Measurements from ENCODE around the gene FAM43A.

FAM43A gene

DNA sequence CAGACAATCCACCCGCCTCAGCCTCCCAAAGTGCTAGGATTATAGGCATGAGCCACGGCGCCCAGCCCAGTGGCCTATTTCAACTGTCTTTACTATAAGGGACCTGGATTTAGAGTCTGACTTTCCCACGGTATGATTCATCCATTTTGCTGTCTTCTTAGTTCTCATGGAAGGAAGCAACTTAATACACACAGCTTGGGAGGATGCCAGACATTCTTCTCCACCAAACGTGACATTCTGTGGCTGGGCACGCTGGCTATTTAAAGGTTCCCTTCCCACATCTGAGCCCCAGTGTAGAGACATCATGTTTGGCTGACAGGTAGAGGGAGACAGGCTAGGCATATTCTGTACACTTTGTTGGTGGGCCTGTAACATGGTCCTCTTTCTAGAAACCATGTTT is 26.2 kb downstream of the FAM43A start:
- no peak for FAIRE-seq

DNA sequence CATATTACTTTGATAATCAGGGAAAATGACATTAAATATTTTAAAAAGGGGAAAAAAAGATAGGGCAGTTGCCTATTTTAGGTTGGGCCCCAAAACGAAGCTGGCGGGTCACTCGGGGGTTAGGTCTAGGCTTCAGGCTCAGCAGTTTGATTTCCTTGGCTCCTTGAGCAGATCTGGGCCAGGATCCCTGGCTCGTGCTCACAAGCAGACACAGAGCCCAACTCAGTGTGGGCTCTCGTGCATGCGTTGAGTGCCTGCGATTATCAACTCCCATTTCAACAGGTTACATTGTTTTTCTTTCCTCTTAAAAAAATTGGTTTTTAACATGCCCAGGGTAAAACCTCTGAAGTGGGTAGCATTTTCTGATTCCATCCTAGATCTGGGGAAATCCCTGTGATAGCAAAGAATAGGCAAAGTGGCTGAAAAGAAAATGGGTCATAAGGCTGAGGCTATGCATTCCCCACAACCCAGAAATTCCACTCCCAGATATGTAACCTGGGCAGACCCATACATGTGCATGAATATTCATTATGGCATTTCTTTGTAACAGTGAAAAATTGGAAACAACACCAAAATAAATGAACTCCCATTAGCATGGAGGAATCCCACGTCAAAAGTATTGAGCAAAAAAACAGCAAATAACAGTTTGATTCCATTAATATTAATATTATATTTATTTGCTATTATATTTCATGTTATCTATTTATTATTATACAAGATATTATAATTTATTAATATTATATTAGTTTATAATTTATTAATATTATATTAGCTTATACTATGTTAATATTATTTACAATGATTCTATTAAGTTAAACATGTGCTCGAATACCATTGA is 27.8 kb downstream of the FAM43A start:
- no peak for FAIRE-seq

DNA sequence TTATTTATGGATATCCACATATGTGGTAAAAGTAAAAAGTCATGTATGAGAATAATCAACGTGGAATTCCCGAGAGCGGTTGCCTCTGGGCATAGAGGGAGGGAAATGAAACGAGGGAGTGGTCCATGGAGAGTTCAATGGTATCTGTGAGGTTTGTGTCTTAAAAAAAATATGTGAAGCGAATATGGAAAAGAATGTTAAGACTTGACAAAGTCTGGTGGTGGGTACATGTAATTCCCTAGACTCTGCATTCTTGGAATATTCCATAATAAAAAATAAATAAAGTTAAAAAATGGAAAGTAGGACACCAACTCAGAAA is 28.4 kb downstream of the FAM43A start:
- FAIRE-seq: no peak

DNA sequence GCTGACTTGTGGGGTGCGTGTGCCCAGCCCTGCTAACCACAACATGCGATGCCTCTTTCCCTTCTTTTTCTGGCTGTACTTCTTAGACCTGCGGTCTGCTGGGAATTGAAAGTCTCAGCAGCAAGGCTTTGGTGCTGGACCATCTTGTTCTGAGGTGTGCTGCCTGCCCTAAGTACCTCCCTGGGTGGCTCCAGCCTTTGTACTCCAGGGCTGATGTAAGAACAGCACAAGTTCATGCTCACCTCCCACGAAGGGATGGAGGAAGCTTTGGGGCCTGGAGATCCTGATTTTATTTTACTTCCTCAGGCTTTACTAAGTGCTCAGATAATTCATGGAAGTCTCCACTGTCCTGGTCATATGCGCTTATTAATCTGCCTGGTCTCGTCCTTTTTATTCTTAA is 28.9 kb downstream of the FAM43A start:
- no peak for FAIRE-seq

DNA sequence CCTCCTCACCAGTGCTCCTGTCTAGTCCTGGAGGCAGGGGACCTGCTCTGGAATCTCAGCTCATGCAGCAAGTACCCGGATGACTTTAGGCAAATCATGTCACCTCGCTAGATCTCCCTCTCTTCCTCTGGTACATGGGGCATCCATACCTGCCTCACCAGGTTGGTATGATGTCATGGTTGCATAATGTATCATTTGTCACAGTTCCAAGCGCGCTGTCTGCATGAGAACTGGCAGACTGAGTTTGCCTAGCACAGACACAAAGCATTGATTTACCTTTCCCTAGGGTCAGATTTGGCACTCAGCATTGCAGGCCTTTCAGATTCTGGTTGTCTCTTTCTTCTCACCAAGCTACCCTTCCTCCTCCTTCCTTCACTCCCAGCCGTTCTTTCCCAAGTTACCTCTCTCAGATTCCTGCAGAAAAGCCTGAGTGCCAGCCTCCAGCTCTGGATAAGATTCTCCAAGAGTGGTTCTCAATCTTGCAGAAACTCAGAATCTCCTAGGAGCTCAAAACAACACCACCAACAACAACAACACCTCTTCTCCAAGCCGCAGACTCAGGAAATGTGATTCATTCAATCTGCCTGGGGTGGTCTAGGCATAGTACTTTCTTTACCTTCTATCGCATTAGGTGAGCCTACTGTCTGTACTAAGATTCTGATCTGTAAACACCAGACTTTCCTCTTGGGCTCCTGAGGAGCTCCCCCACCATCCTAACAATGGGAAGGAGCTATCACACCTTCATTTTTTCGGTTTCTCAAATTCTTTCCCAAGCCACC is 29.5 kb downstream of the FAM43A start:
- no peak for FAIRE-seq

DNA sequence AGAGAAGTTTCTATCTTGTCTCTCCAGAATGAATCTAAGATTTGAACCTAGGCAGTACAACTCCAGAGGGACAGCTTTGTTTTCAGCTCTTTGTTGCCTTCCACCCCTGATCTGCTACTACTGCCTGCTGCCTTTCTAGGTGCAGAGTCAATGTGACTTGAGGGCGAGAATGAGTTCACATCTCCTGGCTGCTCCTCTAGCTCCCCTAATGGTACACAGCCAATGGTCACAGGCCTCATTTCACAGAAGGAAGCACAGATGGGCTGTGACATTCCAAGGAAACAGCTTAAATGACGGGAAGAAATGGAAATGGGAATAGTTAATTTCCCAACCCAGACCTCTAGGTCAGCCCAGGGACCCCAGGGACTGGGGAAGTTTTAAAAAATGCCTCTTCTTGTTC is 32.4 kb downstream of the FAM43A start:
- no peak for FAIRE-seq

DNA sequence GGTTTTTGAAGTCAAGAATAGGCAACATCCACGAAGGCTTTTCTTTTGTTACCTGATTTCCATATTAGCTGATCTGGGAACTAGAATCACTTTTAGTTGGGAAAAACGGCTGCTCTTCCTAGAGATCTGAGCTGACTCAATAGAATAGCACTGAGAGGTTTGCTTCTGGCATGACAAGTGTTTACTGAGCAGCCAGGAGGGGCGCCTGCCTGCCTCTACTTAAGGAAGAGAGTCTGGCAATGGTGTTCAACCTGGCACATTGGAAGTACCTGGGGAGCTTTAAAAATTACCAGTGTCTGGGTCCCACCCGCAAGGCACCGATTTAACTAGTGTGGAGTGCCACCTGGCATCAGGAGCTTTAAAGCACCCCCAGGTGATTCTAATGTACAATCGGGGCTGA is 34.4 kb downstream of the FAM43A start:
- no peak for FAIRE-seq

DNA sequence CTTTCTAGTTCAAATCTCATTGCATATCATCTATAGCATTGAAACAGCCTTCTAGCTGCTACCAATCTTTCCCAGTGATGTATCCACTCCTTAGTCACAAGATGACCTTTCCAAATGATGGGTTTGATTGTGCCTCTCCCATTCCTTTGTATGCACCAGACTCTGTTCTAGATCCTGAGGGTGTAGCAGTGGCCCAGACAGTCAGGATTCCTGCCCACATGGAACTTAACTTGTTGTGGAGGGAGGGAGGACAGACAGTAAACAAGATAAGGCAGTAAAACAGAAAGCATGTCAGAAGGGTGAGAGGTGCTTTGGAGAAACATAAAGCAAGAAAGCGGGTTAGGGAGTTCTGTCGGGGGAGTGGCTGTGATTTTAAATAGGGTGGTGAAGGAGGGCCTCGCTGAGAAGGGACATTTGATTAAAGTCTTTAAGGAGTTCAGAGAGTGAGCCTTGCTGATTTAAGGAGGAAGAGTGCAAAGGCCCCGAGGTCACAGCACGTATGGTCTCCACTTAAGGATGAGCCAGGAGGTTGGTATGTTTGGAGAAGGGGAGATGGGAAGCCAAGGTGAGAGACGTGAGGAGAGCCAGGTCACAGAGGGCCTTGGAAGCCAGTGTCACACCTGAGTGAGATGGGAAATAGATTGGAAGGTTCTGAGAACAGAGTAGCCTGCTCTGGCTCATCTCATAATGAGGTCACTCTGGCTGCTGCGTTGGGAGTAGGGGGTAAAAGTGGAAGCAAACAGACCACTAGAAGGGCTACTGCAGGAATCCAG is 38.3 kb downstream of the FAM43A start:
- no peak for FAIRE-seq

DNA sequence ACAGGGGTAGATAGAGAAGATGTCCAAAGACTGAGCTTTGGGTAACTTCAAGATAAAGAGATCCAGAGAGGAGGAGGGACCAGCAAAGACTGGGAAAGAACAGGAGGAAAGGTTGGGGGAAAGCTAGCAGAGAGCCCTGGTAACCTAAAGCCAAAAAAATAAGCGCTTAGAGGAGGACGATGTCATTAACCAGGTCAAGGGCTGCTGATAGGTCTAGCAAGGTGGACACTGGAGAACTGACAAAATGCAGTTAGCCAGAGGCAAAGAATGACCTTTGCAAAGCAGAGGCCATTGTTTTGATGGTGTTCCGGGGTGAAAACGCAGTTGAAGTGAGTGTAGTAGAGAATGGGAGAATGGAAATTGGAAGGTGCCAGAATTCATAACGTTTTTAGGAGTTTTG is 39.7 kb downstream of the FAM43A start:
- FAIRE-seq: no peak

DNA sequence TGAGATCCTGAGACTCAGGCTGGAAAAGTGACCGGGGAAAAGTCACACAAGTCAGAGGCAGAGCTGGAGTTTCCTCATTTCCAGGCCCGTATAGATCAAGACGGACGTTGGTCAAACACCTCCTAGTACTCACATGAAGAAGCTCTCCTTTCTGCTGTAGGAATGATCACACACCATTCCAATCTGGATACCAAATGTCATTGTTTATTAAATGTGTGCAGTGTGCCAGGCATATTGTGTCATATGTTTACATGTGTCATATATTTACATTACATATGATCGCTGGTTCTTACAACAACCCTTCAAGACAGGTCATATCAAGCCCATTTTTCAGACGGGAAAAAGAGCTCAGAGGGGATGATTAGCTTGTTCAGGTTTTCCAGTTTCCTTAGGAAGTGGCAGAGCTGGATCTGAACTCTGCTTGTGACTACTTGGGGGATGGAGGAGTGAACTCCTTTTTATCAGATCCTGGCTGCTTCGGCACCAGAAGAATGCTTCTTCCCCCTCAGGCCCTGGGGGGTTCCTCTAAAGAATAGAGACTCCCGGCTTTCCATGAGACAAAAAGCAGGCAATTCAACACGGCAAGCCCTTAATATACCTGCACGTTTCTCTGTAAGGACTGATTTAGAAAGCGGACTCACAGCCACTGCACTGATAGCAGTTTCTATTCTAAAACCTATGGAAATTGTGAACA is 41.9 kb downstream of the FAM43A start:
- FAIRE-seq: no peak

DNA sequence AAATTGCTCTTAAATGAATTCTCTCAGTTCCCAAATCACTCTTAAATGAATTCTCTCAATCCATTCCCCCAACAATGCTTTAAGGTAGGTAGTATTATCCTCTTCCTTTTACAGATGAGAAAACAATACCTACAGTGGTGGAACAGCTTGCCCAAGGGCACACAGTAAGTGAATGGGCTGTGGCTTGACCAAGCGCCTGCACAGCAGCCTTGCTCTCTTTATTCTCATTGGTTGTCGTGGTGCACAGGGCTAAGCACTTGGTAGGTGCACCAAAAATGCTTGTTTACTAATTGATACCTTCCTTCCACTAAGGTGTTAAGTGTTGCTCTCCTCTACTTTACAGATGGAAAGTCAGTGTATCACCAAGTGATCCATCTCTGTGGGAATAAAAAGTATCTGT is 43.3 kb downstream of the FAM43A start:
- FAIRE-seq: no peak

DNA sequence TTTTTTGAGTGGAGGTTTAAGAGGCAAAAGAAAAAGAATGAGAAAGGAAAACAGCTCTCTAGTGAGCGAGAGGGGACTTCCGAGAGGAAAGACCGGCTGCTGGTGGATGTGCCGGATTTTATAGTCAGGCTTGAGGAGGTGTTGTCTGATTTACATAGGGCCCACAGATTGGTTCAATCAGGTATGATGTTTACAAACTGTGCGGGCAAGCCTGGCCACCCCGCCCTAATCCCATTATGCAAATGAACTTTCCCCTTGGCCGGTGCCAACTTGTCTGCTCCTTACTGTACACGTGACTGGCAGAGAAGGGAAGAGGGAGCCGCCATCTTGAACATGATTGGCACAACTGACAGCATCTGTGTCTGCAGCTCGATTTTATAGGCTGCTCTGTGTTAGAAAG is 44.7 kb downstream of the FAM43A start:
- no peak for FAIRE-seq

DNA sequence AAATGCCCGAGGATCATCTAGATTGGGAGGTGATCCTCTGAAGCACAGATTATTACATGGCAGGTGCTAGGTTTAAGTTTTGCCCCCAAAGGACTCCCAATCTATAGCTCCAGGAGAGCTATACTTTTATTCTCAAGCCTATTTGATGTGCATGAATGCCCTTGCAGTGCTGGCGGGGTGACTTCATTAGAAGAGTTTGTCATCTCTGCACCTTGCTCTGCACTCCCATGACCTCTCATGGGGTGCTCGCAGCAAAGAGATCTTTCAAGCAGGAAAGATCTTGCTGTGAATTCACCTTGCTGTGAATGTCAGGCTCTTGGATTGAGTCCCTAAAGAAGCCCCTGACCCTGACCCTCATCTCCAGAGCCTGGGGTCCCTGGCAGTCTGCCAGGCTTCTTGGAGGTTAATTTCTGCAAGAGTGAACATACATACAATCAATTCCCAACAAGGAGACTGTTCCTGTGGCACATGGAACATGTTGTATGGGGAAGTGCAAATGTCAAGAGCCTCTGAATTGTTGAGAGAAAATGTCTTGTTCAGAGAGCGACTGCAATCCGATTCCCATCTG is 45.9 kb downstream of the FAM43A start:
- no peak for FAIRE-seq

DNA sequence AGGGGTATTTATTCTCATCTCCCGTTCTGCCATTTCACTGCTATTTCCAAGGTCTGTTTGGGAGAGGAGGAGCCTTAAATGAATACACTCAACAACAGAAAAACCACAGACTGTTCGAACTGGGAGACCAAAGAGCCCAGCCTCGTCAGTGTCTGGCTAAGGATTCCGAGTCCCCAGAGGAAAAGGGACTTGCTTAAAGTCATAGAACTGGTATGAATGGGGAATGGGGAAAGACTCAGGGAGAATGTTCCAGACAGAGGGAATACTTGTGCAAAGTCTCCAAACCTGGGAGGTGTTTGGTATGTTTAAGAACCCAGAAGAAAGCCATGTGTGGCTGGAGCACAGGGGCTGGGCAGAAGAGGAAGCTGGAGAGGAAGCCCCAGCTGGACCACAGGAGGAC is 46.9 kb downstream of the FAM43A start:
- no peak for FAIRE-seq

DNA sequence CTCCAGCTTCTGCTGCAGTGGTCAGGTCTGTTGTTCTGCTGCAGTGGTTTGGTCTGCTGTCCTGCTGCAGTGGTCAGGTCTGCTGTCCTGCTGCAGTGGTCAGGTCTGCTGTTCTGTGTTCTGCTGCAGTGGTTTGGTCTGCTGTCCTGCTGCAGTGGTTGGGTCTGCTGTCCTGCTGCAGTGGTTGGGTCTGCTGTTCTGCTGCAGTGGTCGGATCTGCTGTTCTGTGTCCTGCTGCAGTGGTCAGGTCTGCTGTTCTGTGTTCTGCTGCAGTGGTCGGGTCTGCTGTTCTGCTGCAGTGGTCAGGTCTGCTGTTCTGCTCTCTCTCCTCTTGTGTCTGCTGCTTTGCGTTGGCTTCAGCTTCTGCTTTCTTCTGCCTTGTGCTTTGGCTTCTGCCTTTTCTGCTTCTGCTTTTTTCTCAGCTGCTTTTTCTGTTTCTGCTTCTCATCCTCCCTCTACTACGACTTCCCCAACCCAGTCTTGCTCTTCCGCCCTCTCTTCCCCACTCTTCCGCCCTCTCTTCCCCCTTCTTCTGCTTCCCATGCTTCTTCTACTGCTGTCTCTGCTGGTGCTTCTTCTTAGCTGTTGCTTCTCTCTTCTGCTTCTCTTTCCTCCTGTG is 50.7 kb downstream of the FAM43A start:
- FAIRE-seq: no peak

DNA sequence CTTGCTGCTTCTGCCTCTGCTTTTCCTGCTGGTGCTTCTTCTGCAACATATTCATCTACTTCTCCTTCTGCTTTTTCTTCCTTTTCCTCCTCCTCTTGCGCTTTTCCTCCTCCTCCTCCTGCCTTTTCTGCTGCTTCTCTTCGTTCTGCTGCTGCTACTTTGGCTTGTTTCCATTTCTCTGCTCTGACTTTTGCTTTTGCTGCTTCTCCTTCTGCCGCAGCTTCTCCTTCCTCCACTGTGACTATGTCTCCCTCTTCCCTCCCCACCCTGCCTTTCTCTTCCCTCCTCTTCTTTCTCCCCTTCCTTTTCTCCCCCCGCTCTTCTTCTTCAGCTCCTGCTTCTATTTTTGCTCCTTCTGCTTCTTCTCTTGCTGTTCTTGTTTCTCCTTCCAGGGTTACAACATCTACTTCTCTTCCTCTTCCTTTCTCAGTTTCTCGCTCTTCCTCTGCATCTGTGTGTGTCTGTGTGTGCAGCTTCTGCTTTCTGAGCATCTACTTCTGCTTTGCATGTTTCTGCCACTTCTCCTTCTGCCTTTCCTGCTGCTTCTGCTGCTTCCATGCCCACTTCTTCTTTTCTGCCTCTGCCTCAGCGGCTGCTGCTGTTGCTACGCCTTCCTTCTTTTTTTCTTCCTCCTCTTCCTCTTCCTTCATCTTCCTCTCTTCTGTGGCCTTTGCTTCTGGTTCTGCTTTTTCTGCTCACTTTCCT is 51.4 kb downstream of the FAM43A start:
- FAIRE-seq: no peak

Measured in colon (tissue), 2 donors.